HG03095 (cell line): ENCODE data around the gene RABGAP1.

Source experiments
- ATAC-seq: cut with Tn5 transposase; IDR thresholded peaks from one replicate; pipeline ENCODE4 v1.9.1; 2021; ENCODE audit warnings: moderate library complexity; ENCODE audit not compliant: unreplicated experiment

Gene RABGAP1

GRCh38 chr9:123107639-123108285 is 166.9 kb downstream of the RABGAP1 start:
- no peak for ATAC-seq

GRCh38 chr9:123108976-123109375 is 168.2 kb downstream of the RABGAP1 start:
- no peak for ATAC-seq

- no peak for ATAC-seq
Measured at GRCh38 chr9:123109540-123110279, 168.9 kb downstream of the RABGAP1 start.

GRCh38 chr9:123111427-123112014 is 170.7 kb downstream of the RABGAP1 start:
- no peak for ATAC-seq

- ATAC-seq: no peak
Measured at GRCh38 chr9:123112015-123112975, 171.5 kb downstream of the RABGAP1 start.

DNA sequence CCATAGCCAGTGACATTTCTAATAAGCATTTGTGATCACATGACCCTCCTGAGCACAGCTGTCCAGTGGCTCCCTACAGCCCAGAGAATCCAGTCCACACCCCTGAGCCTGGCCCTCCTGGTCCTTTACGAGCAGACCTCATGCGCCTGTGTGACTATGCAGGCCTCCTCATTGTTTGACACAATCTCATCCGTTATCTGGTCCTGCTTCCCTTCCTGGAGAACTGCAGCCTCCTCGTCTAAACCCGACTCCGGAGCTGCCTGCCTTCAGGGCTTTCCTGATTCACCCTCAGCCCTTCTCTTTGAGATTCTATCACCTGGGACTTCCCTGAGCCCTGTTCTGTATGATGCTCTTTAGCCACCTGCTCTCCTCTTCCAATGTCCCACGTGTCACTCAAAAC is 172.4 kb downstream of the RABGAP1 start:
- ATAC-seq: no peak

DNA sequence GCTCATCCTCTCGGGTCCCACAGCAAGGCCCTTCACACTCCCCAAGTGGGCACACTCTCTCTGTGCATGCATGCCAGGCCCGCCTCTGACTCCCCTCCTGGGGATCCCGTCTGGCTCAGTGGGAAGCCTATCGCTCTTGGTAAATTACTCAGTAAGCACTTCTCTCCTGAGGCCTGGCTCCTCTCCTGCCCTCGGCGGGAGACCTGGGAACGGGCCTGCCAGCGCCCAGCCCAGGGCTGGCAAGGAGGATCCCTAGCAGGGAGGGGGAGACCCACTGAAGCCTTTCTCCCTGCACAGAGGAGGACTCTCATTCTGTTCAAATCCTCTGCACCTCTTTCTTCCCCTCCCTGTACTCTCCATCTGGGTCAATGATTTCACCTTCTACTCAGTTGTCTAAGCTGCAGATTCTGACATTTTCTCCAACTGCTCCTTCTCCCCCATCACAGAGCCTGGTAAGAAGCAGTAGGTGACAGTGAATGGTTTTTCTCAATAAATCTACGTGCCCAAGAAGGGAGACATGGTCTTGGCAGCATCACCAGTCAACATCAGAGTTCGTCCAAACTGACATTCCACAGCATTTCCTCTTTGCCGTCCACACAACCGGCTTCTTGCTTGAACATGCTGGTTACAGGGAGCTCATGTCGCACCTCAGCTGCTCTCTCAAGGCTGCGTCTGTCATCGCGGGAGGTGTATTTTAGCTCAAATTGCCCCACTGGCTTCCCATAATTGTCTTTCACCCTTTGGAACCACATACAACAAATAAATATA is 174.5 kb downstream of the RABGAP1 start:
- no peak for ATAC-seq

- ATAC-seq: no peak
Measured at GRCh38 chr9:123116036-123116435, 175.2 kb downstream of the RABGAP1 start.

DNA sequence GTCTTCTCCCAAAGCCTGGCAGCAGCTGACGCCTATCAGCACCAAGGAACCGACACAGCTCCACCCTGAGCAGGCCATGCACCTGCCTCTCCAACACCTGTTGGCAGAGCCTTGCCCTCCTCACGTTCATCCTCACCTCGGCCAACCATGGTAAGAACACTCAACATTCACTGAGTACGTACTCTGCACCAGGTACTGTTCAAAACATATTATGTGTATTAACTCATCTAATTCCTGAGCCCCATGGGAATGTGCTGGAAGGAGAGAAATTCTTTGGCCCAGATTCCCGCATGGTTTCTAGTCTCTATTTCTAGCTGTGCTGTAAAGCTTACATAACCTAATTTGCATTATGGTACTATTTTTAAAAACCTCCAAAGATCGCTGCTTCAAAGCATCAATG is 178.7 kb downstream of the RABGAP1 start:
- no peak for ATAC-seq

DNA sequence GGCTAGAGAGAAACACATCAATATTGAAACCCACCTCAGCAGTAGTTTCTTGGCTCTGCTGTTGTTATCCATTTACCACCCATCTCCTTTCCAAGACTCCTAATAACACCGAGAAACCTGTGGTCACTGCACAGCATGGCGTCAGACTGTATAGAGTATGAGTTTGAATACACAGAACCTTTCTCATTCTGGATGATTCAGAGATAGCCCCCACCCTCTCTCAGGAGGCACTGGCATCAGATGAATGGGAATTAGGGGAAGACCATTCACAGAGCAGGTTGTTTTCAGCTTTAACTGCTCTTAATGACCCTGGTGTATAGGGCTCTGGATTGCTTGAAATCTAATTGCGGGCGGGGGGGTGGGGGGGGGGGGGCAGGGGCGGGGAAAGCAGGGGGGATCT is 179.3 kb downstream of the RABGAP1 start:
- no peak for ATAC-seq

- ATAC-seq: no peak
Measured at GRCh38 chr9:123120953-123121352, 180.1 kb downstream of the RABGAP1 start.

GRCh38 chr9:123121457-123121856 is 180.6 kb downstream of the RABGAP1 start:
- ATAC-seq: no peak

DNA sequence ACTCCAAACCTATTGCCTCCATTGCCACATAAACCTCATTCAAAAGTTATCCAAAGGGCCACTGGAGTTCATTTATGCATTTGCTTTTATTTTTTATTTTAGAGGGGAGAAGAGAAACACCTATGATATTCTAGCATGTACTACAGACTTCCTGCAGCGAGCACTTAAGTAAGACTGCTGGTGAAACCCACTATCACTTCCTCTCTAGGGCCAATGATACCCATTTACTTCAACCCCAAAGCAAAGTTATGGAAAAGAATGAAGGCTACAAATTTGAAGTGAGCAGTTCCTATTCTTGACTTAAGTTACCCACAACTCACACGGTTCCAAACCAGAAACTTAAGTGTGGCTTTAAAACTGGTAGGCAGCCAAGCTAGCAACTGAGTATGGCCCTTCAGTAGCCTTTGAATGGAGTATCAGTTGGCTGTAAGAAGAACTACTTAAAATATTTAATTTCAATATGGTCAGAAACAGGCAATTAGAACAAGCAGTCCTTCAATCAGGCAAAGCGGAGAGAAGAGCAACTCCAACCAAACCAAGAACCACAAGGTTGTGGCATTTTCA is 186.8 kb downstream of the RABGAP1 start:
- ATAC-seq: no peak

- no peak for ATAC-seq
Measured at GRCh38 chr9:123128591-123128990, 187.8 kb downstream of the RABGAP1 start.

DNA sequence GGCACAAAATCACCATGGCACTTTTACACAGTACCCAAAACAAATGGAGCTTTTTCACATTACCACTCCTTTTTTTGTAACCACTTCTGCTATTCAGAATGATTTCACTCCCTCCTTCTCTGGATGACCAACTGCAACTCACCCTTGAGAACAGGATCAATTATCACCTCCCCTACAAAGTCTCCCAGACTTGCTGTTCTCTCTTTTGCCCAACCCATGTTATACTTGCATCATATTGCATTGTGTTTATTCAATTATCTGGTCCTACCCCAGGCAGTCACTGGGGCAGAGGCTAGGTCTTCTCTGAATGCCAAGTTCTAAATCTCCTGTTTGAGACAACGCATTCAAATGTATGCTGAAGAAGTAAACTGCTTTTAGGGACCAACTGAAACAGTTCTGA is 188.6 kb downstream of the RABGAP1 start:
- ATAC-seq: no peak

DNA sequence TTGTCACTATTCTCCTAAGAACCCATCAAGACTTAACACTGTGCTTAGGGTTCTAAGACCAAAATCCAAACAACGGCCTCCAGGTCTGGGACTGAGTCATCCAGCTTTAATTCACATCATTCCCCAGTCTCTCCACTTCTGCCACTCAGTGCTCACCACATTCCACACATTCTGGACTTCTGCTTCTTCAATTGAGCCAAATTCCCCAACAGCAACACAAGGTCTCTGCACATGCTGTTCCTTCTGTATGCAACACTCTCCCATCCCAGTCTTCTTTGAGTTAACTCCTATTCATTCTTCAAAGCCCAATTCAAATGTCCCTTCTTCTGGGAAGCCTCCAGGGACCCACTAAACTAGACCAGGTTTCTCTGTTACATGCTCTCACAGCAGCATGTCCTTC is 190.4 kb downstream of the RABGAP1 start:
- no peak for ATAC-seq

DNA sequence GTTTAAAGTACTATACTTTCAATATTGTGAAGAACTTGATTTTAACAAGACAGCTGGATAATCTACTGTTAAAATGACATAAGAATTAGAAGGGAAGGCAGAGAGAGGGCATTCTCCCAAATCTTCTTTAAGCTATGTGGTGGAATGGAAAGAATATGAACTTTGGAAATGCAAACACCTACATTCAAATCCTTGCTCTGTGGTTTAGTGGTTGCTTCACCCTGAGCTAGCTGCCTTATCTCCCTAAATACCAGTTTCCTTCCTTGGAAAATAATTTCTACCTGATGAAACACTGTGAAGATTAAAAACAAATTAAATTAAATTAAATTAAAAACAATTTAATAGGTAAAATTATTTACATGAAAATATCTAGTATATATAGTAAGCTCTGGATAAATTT is 191.2 kb downstream of the RABGAP1 start:
- ATAC-seq: no peak

DNA sequence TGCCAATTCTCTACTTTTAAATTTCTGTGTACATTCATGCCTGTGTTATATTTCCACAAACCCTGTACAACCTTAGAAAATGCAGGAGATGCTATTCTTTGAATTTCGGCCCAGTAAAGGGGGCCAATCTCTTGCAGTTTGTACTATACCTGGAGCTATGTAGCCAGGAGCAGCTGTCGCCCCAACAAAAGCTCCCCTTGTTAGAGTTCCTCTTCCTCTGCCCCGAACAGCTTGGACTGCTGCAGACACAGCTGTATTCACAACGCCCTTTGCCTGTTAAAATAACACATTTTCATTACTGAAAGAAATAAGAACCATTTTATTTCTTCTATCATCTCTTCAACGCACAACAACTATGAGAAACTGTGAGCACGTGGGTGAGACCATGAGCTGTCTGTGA is 191.9 kb downstream of the RABGAP1 start:
- no peak for ATAC-seq

- ATAC-seq: no peak
Measured at GRCh38 chr9:123135430-123135829, 194.6 kb downstream of the RABGAP1 start.

DNA sequence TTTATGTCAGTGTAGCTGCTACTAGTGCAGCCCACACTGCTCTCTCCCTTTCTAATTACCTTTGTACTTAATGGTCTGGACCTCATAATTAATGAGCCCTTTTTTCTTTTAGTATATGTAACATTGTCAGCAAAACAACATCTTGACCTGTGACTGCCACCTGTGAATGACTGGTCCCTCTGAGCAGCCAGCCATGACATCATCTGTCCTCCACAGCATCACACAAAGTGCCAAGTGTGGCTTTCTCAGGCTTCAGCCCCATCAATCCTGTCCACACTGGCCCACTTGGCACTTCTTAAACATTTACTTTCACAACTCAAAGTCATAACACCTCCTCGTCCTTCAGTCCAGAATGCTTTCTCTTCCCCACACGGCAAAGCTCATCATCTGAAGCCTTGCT is 197.3 kb downstream of the RABGAP1 start:
- no peak for ATAC-seq
